HEK293 (cell line): ENCODE measurements around the gene IL11.

Experiments
- HOXA7 ChIP-seq: sonication (generic); formaldehyde crosslinking; IDR thresholded peaks from 2 replicates; pipeline ENCODE4 v1.8.1; 2022; ENCODE audit warnings: missing genetic modification reagents, borderline replicate concordance
- HOXC10 ChIP-seq: sonication (generic); formaldehyde crosslinking; IDR thresholded peaks from 2 replicates; pipeline ENCODE4 v1.8.1; 2023; ENCODE audit warnings: mild to moderate bottlenecking, missing genetic modification reagents
- KLF16 ChIP-seq: fragments of 450-650 bp; formaldehyde crosslinking; IDR thresholded peaks from 2 replicates; pipeline ENCODE4 v1.5.1; 2017; ENCODE audit warnings: missing biosample characterization, missing genetic modification characterization
- OVOL3 ChIP-seq: fragments of 450-650 bp; formaldehyde crosslinking; IDR thresholded peaks from 2 replicates; pipeline ENCODE4 v1.5.1; 2016; ENCODE audit warnings: missing biosample characterization, missing genetic modification characterization
- SP2 ChIP-seq: fragments of 450-650 bp; formaldehyde crosslinking; IDR thresholded peaks from 2 replicates; pipeline ENCODE4 v1.5.1; 2016; ENCODE audit warnings: missing biosample characterization, missing genetic modification characterization
- YY1 ChIP-seq: fragments of 450-650 bp; formaldehyde crosslinking; IDR thresholded peaks from 2 replicates; pipeline ENCODE4 v1.5.1; 2018; ENCODE audit warnings: missing biosample characterization, missing genetic modification characterization
- ZBTB6 ChIP-seq: fragments of 450-650 bp; formaldehyde crosslinking; IDR thresholded peaks from 2 replicates; pipeline ENCODE4 v1.5.1; 2017; ENCODE audit warnings: missing biosample characterization, missing genetic modification characterization
- ZFHX2 ChIP-seq: fragments of 450-650 bp; formaldehyde crosslinking; conservative IDR thresholded peaks from 2 replicates; pipeline ENCODE4 v1.5.1; 2016; ENCODE audit warnings: missing biosample characterization, missing genetic modification characterization
- ZNF184 ChIP-seq: fragments of 450-650 bp; IDR thresholded peaks from 2 replicates; pipeline ENCODE4 v1.5.1; 2018; ENCODE audit warnings: missing biosample characterization, mild to moderate bottlenecking, missing genetic modification characterization
- ZNF548 ChIP-seq: fragments of 450-650 bp; formaldehyde crosslinking; IDR thresholded peaks from 2 replicates; pipeline ENCODE4 v1.5.1; 2016; ENCODE audit warnings: missing biosample characterization, missing genetic modification characterization
- ZSCAN23 ChIP-seq: fragments of 450-650 bp; formaldehyde crosslinking; IDR thresholded peaks from 2 replicates; pipeline ENCODE4 v1.5.1; 2016; ENCODE audit warnings: missing biosample characterization, missing genetic modification characterization
- TF ChIP-seq, protein P1 (sequence below): fragments of 450-650 bp; formaldehyde crosslinking; IDR thresholded peaks from 2 replicates; pipeline ENCODE4 v1.5.1; 2016; ENCODE audit warnings: missing biosample characterization, missing genetic modification characterization

GRCh38 chr19:55354698-55355212 is 15.5 kb downstream of the IL11 start, which contains the start of gene COX6B2:
- TF ChIP-seq ZBTB6 (tag by site-specific recombination), result no peak
- TF ChIP-seq, protein P1, sequence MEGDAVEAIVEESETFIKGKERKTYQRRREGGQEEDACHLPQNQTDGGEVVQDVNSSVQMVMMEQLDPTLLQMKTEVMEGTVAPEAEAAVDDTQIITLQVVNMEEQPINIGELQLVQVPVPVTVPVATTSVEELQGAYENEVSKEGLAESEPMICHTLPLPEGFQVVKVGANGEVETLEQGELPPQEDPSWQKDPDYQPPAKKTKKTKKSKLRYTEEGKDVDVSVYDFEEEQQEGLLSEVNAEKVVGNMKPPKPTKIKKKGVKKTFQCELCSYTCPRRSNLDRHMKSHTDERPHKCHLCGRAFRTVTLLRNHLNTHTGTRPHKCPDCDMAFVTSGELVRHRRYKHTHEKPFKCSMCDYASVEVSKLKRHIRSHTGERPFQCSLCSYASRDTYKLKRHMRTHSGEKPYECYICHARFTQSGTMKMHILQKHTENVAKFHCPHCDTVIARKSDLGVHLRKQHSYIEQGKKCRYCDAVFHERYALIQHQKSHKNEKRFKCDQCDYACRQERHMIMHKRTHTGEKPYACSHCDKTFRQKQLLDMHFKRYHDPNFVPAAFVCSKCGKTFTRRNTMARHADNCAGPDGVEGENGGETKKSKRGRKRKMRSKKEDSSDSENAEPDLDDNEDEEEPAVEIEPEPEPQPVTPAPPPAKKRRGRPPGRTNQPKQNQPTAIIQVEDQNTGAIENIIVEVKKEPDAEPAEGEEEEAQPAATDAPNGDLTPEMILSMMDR (tag by site-specific recombination), result no peak
- TF ChIP-seq ZNF548, result no peak
- TF ChIP-seq YY1 (tag by site-specific recombination), result no peak
- TF ChIP-seq OVOL3 (tag by site-specific recombination), result no peak
- TF ChIP-seq SP2, result no peak
- TF ChIP-seq ZFHX2 (tag by site-specific recombination), result no peak
- TF ChIP-seq HOXA7, result no peak
- TF ChIP-seq ZNF184 (tag by site-specific recombination), result no peak
- no peak for TF ChIP-seq HOXC10 (CRISPR knock-in tag)
- no peak for TF ChIP-seq ZSCAN23
- no peak for TF ChIP-seq KLF16 (tag by site-specific recombination)
